ENCODE data around the gene GAB3.

- TF ChIP-seq CTCF (IDR thresholded peaks at IDR 0.05; ENCODE audit: low read length) = peak; percentile 64
- TF ChIP-seq EZH2 (IDR thresholded peaks at IDR 0.05; ENCODE audit: borderline replicate concordance, low read length) = no peak
Observed at GRCh38 chrX:154714925-154715324, 36.0 kb downstream of the GAB3 start.
